ENCODE results near the gene PRXL2B.
"Not testable (repeated sequence)": the region's sequence is repeated elsewhere in the genome, so short reads cannot be mapped to it uniquely, and the experiment has no call there.

Gene PRXL2B

DNA sequence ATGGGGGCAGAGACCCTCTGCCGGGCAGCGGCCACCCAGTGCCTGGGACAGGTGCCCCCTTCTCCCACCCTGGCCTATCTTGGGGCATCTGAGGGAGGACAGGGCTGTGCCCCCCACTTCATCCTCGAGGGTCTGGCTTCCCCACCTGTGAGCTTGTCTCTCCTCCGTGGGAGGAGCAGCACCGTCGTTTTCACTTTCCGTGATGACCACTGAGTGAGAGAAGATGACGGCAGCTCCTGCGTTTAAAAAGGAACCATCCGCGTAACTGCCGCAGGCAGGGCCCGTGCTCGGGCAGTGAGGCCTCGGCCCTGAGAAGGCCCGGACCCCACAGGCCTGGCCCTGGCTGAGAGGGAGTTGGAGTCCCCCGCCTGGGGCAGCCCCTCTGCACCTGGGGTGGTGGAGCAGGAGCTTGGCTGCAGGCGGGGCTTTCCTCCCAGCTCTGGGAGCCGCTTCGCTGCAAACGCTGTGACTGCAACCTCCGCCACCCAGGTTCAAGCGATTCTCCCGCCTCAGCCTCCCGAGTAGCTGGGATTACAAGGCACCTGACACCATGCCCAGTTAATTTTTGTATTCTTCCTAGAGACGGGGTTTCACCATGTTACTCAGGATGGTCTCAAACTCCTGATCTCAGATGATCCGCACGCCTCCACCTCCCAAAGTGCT lies 37.1 kb upstream of the PRXL2B start:
- in situ Hi-C loops (cut with MboI; ENCODE audit: low pct_unique_long_range_greater_than_20kb, low sequenced_read_pairs); DNase-seq: not testable (repeated sequence)

DNA sequence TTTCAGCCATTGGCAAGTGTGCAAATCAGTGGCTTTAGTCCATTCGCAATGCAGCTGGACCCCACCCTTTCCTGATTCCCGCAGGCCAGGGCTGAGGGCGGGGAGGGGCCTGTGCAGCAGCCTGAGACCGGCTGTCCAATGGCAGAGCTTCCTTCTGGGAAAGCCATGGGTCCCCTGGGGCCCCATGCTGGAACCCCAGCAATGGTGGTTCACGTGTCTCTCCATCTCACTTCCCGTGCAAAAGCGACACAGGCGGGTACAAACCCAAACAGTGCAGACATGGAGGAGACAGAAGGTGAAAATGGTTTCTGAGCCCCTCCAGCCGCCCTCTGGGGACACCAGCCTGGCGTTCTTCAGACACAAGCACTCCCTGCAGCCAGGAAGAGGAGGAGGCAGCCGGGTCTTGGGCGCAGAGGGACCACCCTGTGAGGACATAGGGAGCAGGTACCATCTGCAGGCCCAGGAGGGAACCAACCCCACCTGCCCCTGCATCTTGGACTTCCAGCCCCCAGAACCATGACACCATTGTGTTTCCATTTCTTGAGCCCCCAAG lies 36.2 kb upstream of the PRXL2B start:
- DNase-seq; in situ Hi-C loops (cut with MboI; ENCODE audit: low pct_unique_long_range_greater_than_20kb, low sequenced_read_pairs): not testable (repeated sequence)

DNA sequence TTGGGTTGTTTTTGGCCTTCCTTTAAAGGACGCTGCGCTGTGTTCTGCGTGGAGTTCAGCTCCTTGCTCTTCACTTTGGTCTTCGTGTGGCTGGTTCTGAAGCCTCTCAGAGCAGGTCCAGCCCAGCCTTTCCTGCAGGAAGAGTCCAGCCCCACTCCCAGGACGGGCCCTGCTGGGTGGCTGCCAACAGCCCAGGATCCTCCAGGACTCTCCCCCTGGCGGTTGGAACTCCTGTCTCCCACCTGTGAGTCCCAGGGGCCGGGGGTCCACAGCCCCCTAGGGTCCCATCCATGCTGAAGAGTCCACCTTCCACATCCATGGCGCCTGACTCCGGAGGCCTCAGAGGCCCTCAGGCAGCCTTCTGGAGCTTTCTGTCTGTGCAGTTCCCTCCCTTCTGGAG lies 35.0 kb upstream of the PRXL2B start:
- DNase-seq; in situ Hi-C loops (cut with MboI; ENCODE audit: low pct_unique_long_range_greater_than_20kb, low sequenced_read_pairs): not testable (repeated sequence)

DNA sequence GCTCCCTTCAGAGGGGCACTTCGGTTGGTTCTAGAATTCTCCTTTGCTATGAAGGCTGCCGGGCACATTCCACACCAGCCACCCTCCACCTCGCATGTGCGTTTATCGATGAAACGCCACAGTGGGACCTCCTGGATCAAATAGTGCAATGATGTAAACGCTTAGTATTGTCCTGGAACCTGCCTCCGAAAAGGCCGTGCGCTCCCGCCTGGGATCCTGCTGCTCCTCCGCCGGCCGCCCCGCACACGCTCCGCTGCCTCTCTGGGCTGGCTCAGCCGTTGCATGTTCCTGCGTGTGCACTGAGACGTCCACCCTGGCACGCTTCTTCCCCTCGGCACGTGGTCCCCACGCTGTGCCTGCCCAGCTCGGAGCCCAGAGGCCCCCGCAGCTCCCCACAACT lies 34.4 kb upstream of the PRXL2B start:
- in situ Hi-C loops (cut with MboI; ENCODE audit: low pct_unique_long_range_greater_than_20kb, low sequenced_read_pairs), result no loop called here
- DNase-seq, result no peak

DNA sequence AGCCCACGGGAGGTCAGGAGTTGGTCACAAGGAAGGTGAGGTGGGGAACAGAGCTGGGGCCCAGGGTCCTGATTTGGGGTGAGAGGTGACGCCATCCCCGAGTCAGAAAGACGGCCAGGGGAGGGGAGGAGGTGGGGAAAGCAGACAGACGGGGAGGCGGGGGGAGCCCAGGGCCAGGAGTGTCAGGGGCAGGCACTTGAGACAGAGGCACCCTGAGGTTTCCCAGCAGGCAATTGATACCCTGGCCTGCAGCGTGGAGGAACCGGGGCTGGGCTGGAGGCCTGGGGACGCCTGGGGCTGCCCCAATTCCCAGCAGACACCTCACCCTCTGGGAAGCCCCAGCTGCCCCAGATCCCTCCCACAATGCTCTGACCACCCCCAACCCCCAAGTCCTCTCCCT lies 33.5 kb upstream of the PRXL2B start:
- in situ Hi-C loops (cut with MboI; ENCODE audit: low pct_unique_long_range_greater_than_20kb, low sequenced_read_pairs), result not testable (repeated sequence)

DNA sequence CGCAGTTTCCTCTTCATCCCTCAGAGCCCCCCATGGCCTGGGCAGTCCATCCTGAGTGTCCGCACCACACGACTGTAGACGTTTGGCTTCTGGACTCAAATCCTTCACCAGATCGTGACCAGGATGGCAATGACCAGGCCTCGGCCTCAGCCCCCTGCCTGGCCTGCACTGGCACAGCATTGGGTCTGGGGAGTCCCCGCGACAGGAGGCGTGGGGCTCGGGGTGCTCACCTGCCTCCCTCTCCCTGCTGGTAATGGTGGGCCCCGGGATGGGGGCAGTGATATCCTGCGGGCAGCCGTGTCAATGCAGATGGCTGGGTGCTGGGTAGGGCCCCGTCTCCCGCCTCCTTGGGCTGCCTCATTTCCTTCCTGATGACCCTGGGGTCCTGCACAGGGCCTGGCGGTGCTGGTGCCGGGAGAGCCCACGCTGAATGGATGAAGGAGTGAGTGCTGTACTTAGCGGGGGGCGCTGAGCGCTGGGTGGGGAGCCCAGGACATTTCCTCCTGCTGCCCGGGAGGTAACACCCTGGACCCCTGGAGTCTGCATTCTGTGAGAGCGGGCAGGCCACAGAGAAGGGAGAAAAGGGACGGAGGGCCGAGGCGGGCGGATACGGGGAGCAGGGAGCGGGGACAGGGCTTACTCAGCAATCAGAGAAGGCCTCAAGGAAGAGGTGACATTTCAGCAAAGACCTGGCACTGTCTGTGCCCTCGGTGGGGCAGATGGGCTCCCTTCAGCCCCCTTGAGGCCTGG lies 32.5 kb upstream of the PRXL2B start:
- no peak for DNase-seq
- in situ Hi-C loops (cut with MboI; ENCODE audit: low pct_unique_long_range_greater_than_20kb, low sequenced_read_pairs), result no loop called here

More for the DNA sequence above, 33.5 kb upstream of the PRXL2B start:
- not testable (repeated sequence) for DNase-seq

DNA sequence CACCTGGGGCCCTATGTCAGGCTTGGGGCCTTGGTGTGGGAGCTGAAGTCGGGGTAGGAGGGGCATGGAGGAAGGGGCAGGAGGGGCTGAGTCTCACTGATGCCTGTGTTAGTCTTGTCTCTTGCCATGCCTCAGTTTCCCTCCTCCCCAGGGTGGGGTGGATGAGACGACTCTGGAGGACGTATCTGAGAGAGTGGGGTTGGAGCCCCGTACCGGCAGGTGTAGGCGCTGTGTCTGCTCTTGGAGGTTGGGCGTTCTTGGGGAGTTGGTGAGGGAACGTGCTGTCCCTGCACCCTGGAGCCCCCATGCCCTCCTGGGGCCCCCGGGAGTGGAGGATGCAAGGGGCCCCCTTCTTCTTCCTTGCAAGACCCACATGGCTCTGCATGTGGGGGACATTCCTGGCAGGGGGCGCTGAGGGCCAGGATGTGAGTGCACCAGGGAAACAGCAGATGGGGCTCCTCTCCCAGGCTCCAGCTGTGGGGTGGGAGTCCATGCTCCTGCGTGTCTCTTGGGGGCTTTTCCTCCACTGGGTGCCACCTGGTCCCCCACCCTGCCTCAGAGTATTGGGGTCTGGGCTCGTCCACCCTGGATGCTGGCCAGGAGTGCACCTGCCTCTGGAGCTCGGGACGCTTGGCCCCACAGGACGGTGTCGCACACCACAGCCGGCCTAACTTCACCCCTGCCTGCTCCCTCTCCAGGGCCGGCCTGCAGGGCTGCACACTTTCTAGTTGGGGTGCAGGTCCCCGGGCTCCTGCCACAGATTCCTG lies 31.8 kb upstream of the PRXL2B start:
- DNase-seq, result peak; percentile 51
- in situ Hi-C loops (cut with MboI; ENCODE audit: low pct_unique_long_range_greater_than_20kb, low sequenced_read_pairs), result no loop called here

DNA sequence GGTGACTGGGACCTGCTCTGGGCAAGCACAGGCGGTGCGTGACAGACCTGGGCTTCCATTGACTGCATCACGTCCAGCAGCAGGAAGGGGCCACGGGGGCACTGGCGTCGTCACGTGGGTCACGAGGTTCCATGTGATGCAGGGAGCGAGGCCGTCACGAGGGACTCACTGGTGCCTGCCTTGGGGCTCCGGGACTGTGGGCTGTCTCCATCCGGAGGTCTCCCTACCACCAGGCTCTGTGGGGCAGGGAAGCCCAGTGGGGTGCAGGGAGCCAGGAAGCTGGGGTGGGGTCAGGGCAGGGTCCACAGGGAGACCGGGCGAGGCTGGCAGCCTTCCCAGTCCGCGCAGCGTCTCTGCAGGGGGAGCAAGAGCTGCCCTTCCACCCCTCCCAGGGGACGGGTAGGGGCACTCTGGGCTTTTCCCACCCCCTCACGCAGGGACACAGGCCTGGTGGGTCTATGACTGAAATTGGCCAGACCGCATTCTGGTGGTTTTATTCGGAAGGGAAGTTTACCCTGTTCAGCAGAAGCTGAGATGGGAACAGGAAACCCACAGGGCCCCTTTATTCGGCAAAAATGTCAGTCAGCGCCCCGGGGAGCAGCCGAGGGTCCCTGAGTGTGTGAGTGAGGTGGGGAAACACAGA lies 30.8 kb upstream of the PRXL2B start:
- in situ Hi-C loops (cut with MboI; ENCODE audit: low pct_unique_long_range_greater_than_20kb, low sequenced_read_pairs), result no loop called here
- DNase-seq, result peak; percentile 82

DNA sequence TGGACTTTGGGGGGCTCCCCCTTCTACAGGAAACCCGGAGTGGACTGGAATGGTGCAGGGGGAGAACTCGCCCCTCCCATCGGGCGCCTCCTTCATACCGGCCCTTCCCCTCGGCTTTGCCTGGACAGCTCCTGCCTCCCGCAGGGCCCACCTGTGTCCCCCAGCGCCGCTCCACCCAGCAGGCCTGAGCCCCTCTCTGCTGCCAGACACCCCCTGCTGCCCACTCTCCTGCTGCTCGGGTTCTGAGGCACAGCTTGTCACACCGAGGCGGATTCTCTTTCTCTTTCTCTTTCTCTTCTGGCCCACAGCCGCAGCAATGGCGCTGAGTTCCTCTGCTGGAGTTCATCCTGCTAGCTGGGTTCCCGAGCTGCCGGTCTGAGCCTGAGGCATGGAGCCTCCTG lies 30.3 kb upstream of the PRXL2B start, which contains the start of gene TNFRSF14:
TSS of gene TNFRSF14 (plus strand) at position 95 of the 401 bp plus-strand sequence. CDS start at position 389, 294 bp downstream.
- in situ Hi-C loops (cut with MboI; ENCODE audit: low pct_unique_long_range_greater_than_20kb, low sequenced_read_pairs), result no loop called here
- DNase-seq, result no peak

DNA sequence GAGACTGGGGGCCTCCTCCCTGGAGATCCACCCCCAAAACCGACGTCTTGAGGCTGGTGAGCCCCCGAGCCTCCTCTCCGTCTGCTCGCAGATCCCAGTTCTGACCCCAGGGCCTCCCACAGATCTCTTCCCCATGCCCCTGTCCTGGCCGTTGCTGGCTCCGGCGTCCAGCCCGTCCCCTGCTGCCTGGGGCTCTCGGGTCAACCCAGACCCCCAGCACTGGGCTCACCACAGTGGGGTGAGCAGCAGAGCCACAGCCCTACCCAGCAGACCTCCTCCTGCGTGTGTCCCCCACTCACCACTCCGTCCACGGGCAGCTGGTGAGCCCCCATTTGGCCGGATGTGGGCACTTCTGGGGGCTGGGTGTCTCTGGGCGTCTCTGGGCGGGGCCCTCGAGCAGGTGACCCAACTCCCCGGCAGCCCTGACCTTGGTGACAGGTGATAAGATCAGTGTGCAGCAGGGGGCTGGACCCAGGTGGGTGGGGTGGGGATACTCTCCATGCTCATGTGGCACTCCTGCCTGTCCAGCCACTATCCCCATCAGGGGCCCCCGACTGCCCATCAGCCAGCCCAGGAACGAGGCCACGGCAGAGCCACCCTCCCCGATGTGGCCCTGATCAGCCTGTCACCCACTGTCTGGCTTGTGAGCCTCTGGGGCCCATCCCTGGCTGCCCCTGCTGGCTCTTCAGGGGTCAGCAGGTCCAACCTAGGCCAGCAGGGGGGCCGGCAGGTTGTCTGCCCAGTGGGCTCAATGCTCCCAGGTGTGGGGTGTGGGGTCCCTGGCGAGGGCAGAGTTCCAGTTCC lies 29.7 kb upstream of the PRXL2B start:
- DNase-seq, result no peak
- in situ Hi-C loops (cut with MboI; ENCODE audit: low pct_unique_long_range_greater_than_20kb, low sequenced_read_pairs), result no loop called here

DNA sequence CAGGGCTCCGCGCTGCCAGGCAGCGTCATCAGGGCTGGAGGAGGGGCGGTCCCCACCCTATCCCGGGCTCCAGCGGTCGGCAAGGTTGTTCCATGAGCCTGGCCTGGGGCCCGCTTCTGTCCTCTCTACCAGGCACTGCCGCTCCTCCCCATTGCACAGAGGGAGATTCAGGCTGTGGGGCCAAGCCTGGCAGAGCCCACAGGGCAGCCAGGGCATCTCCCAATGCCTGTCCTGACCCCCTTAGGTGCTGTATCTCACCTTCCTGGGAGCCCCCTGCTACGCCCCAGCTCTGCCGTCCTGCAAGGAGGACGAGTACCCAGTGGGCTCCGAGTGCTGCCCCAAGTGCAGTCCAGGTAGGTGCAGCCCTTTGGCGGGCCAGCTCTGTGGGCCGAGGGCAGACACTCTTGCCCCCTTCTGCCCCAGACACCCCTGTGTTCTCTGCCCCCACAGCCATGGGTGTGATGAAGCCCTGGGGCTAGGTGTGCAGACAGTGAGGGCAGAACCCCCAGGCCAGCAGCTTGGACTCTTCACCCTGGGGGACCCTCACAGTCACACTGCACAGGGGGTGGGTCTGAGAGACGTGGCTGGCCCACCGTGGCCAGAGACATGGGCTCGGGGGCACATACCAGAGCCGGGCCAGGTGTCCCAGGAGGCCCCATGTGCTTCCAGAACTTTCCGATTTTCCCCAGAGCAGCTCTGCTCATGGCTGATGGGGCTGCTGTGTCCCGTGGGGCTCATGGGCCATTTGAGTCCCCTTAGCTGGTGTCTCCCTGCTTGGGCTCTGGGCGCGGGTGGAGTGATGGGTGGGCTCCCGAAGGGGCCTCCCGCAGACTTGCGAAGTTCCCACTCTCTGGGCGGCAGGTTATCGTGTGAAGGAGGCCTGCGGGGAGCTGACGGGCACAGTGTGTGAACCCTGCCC lies 28.8 kb upstream of the PRXL2B start:
- in situ Hi-C loops (cut with MboI; ENCODE audit: low pct_unique_long_range_greater_than_20kb, low sequenced_read_pairs), result no loop called here
- DNase-seq, result no peak

DNA sequence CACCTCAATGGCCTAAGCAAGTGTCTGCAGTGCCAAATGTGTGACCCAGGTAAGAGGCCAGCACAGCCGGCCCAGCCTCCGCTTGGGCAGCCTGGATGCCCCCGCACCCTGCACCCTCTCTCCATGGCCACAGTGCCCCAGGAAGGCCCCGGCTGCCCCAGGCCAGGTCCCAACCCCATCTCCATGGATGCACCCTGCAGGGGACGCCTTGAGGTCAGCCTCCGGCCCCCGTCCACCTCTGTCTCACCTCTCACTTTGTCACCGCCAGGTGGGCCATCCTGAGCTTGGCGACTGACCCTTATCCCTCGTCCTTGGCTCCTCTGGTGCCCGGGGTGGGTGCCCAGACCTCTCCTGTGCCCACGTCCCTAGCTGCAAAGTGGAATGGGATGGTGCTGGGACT lies 28.2 kb upstream of the PRXL2B start:
- no peak for DNase-seq
- in situ Hi-C loops (cut with MboI; ENCODE audit: low pct_unique_long_range_greater_than_20kb, low sequenced_read_pairs), result no loop called here

DNA sequence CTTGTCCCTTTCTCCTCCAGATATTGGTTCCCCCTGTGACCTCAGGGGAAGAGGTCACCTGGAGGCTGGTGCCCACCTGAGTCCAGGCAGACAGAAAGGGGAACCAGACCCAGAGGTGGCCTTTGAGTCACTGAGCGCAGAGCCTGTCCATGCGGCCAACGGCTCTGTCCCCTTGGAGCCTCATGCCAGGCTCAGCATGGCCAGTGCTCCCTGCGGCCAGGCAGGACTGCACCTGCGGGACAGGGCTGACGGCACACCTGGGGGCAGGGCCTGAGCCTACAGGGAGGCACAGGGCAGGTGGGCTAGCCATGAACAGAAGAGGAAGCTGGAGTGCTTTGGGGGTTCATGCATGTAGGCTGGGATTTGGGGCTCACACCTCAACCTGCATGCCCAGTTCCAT lies 27.7 kb upstream of the PRXL2B start:
- in situ Hi-C loops (cut with MboI; ENCODE audit: low pct_unique_long_range_greater_than_20kb, low sequenced_read_pairs), result no loop called here
- no peak for DNase-seq

DNA sequence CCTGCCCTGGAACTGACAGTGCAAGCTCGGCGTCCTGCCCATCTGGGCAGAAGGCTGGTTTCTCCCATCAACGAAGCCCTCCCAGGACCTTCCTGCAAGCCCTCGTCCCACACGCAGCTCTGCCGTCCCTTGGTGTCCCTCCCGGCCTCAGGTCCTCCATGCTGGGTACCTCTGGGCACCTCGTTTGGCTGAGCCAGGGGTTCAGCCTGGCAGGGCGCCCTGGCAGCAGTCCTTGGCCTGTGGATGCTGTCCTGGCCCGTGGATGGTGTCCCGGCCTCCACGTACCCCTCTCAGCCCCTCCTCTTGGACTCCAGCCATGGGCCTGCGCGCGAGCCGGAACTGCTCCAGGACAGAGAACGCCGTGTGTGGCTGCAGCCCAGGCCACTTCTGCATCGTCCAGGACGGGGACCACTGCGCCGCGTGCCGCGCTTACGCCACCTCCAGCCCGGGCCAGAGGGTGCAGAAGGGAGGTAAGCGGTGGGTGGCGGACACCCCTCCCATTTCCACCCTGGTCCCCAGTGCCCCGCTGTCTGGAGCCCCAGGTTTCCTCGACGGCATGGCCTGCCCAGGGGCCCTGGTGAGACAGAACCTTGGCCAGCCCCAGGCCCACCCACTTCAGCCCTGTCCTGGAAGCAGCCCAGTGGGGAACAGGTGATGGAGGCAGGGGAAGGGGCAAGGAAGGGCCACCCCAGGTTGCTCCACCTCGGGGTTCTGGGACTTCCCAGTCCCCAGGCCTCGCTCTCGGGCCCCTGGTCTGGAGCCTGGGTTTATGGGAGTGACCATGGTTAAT lies 26.9 kb upstream of the PRXL2B start:
- in situ Hi-C loops (cut with MboI; ENCODE audit: low pct_unique_long_range_greater_than_20kb, low sequenced_read_pairs), result no loop called here
- no peak for DNase-seq

DNA sequence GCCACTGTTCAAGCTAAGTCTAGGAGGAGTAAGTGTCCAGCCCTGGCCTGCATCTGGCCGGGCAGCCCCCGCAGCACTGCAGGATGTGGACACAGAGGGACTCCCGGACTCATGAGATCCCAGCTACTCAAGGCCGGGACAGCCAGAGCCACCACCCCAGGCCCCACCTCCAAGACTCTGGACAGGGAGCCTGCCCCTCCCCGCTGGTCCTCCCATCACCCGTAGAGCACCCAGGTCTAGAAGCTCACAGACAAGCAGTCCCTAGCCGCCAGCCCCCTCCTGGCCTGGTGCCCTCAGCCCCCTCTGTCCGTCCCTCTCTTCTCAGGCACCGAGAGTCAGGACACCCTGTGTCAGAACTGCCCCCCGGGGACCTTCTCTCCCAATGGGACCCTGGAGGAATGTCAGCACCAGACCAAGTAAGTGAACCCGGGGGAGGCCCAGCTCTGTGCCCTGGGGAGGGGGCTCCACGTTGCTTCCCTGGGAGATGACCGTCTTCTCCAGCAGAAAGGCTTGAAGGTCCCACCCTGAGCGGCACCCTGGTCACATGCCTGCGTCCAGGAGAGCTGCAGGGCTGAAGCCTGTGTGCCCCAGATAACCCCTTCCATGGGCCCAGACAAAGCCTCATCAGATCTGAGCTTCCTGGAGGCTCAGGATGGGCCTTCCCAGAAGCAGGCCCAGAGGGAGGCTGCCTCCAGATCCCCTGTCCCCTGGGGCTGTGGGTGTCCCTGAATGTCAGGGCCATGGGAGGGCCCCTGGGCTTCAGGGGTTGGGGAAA lies 26.1 kb upstream of the PRXL2B start:
- no peak for DNase-seq
- in situ Hi-C loops (cut with MboI; ENCODE audit: low pct_unique_long_range_greater_than_20kb, low sequenced_read_pairs), result no loop called here

DNA sequence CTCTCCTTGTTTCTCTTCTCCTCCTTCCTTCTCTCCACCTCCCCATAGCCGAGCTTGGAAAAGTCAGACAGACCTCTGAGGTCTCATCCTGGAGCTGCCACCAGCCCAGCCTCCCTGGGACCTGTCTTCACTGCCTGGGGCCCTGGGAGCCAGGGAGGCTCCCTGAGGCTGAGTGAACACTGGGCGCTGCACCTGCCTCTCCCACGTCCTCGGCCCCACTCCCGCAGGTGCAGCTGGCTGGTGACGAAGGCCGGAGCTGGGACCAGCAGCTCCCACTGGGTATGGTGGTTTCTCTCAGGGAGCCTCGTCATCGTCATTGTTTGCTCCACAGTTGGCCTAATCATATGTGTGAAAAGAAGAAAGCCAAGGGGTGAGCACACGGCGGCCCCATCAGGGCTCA lies 25.1 kb upstream of the PRXL2B start:
- no peak for DNase-seq
- in situ Hi-C loops (cut with MboI; ENCODE audit: low pct_unique_long_range_greater_than_20kb, low sequenced_read_pairs), result no loop called here
